PC-9 (cell line): ENCODE results near the gene SLC7A5. TPM values are rescaled to one million over a fixed set of nuclear protein-coding genes. Genes with fewer than 3 reads are reported as not detected.

ENCODE experiments used
- BruUV-seq: library from RNA; stranded (reverse); fragments of 400-500 nt; replicated peaks from 2 replicates; lab custom pipeline; 2021; lab: Mats Ljungman, UMichigan
- CTCF ChIA-PET: fragments of 300-600 bp; sonication (Branson Sonifier 250); formaldehyde crosslinking; loops from one replicate; lab custom pipeline; 2022; ENCODE audit warnings: antibody characterized with exemption; lab: Charles Lee
- POLR2A ChIA-PET: fragments of 300-600 bp; sonication (Branson Sonifier 250); formaldehyde crosslinking; loops from one replicate; lab custom pipeline; 2022; ENCODE audit warnings: antibody characterized with exemption; ENCODE audit not compliant: unreplicated experiment; lab: Charles Lee
- DNase-seq, 2 experiments: peaks; one replicate each; pipeline versions ENCODE4 v3.0.0 to v3.0.0-alpha.2; 2015 to 2022; ENCODE audit warnings: mixed read lengths in 1 of 2
- H2AFZ ChIP-seq: fragments of 200-600 bp; sonication (generic); 2 replicates; pipeline ENCODE4 v1.8.1; 2017; ENCODE audit warnings: antibody characterized with exemption
- H3F3A ChIP-seq: fragments of 200-600 bp; sonication (generic); 2 replicates; pipeline ENCODE4 v1.8.1; 2017; ENCODE audit warnings: antibody characterized with exemption, mild to moderate bottlenecking, low read depth; ENCODE audit not compliant: insufficient read depth
- H3K27ac ChIP-seq: fragments of 200-600 bp; sonication (generic); 2 replicates; pipeline ENCODE4 v1.6.1; 2016; ENCODE audit warnings: mixed run types
- H3K27me3 ChIP-seq: fragments of 200-600 bp; sonication (generic); 2 replicates; pipeline ENCODE4 v1.6.1; 2016; ENCODE audit warnings: low read depth, mixed run types; ENCODE audit not compliant: insufficient read depth
- H3K36me3 ChIP-seq: fragments of 200-600 bp; sonication (generic); 2 replicates; pipeline ENCODE4 v1.6.1; 2016; ENCODE audit warnings: low read depth, mixed run types
- H3K4me1 ChIP-seq: fragments of 200-600 bp; sonication (generic); replicated peaks from 2 replicates; pipeline ENCODE4 v1.6.1; 2016; ENCODE audit warnings: mixed run types; ENCODE audit not compliant: insufficient read depth
- H3K4me2 ChIP-seq: fragments of 200-600 bp; sonication (generic); 2 replicates; pipeline ENCODE4 v1.6.1; 2017; ENCODE audit warnings: mixed run types
- H3K4me3 ChIP-seq: fragments of 200-600 bp; sonication (generic); 2 replicates; pipeline ENCODE4 v1.6.1; 2016; ENCODE audit warnings: mixed run types
- H3K79me2 ChIP-seq: fragments of 200-600 bp; sonication (generic); 2 replicates; pipeline ENCODE4 v1.6.1; 2017; ENCODE audit warnings: low read depth, mixed run types
- H3K9me2 ChIP-seq: fragments of 200-600 bp; sonication (generic); 2 replicates; pipeline ENCODE4 v1.8.1; 2017; ENCODE audit warnings: mild to moderate bottlenecking; ENCODE audit not compliant: insufficient read depth
- H3K9me3 ChIP-seq: fragments of 200-600 bp; sonication (generic); 2 replicates; pipeline ENCODE4 v1.8.1; 2016; ENCODE audit warnings: low read depth; ENCODE audit not compliant: insufficient read depth
- H4K20me1 ChIP-seq: fragments of 200-600 bp; sonication (generic); 2 replicates; pipeline ENCODE4 v1.8.1; 2017; ENCODE audit not compliant: insufficient read depth
- CTCF ChIP-seq: fragments of 200-600 bp; sonication (generic); conservative IDR thresholded peaks from 2 replicates; pipeline ENCODE4 v1.6.1; 2017; ENCODE audit warnings: mixed run types, antibody characterized with exemption, mild to moderate bottlenecking, moderate library complexity
- EZH2 ChIP-seq: fragments of 200-600 bp; sonication (generic); IDR thresholded peaks from 2 replicates; pipeline ENCODE4 v1.8.0; 2017; ENCODE audit warnings: antibody characterized with exemption, low read depth
- intact Hi-C: fragments of 100-400 bp; cut with micrococcal nuclease; formaldehyde crosslinking; loops from one replicate; pipeline ENCODE4 v1.10.0; 2022; ENCODE audit not compliant: unreplicated experiment
- total RNA-seq: library from RNA; stranded (reverse); gene quantifications from 2 replicates; pipeline ENCODE4 v1.2.3, GENCODE V29; 2021

Gene SLC7A5
- total RNA-seq, 1 experiment from 2014 or later, result 496 TPM

GRCh38 chr16:87809150-87809902, 60.0 kb downstream of the SLC7A5 start:
- H3F3A ChIP-seq, result peaks cover 19% of the 10 kb centered on the region
- intact Hi-C loops, result no loop called here
- no peak for DNase-seq
- no peaks in the 10 kb centered on the region for H3K27me3 ChIP-seq
- no peaks in the 10 kb centered on the region for H4K20me1 ChIP-seq
- H3K4me1 ChIP-seq, result peaks cover 23% of the 10 kb centered on the region
- no peak overlapping the region for H3K27ac ChIP-seq
- CTCF ChIA-PET, result no interaction called here
- no TSS peak for BruUV-seq
- H3K4me2 ChIP-seq, result no peak overlapping the region
- H3K9me2 ChIP-seq, result no peaks in the 10 kb centered on the region
- no peaks in the 10 kb centered on the region for H3K79me2 ChIP-seq
- no peak overlapping the region for H2AFZ ChIP-seq
- POLR2A ChIA-PET, result no interaction called here
- no peak overlapping the region for H3K4me3 ChIP-seq
- TF ChIP-seq CTCF (no peak), EZH2 (no peak)
- no peaks in the 10 kb centered on the region for H3K36me3 ChIP-seq
- no peaks in the 10 kb centered on the region for H3K9me3 ChIP-seq

- H3K79me2 ChIP-seq, result no peaks in the 10 kb centered on the region
- TF ChIP-seq EZH2, result no peak
- no peak for TF ChIP-seq CTCF
- no peaks in the 10 kb centered on the region for H3K9me3 ChIP-seq
- no peak for DNase-seq
- no peaks in the 10 kb centered on the region for H3K27me3 ChIP-seq
- H3K4me2 ChIP-seq, result no peak overlapping the region
- CTCF ChIA-PET, result interaction anchor here (0.7 to 2.4 kb wide), 2 partner anchors 24 to 29 kb away, joined by 4 to 10 read pairs; no protein-coding TSS in a partner anchor
- H3K36me3 ChIP-seq, result no peaks in the 10 kb centered on the region
- H3F3A ChIP-seq, result peaks cover 19% of the 10 kb centered on the region
- no peak overlapping the region for H2AFZ ChIP-seq
- H3K4me3 ChIP-seq, result no peak overlapping the region
- peaks cover 23% of the 10 kb centered on the region for H3K4me1 ChIP-seq
- no peak overlapping the region for H3K27ac ChIP-seq
- no peaks in the 10 kb centered on the region for H4K20me1 ChIP-seq
- H3K9me2 ChIP-seq, result no peaks in the 10 kb centered on the region
- no TSS peak for BruUV-seq
- intact Hi-C loops, result no loop called here
- POLR2A ChIA-PET, result interaction anchor here (0.6 kb wide), 1 partner anchor 18 kb away, joined by 5 read pairs; no protein-coding TSS in a partner anchor
These were observed 61.2 kb downstream of the SLC7A5 start for GRCh38 chr16:87808108-87808507.

GRCh38 chr16:87806641-87807546, 62.4 kb downstream of the SLC7A5 start:
- H3K27me3 ChIP-seq, result no peaks in the 10 kb centered on the region
- TF ChIP-seq CTCF (no peak), EZH2 (no peak)
- TSS peak; percentile 50 for BruUV-seq
- no peaks in the 10 kb centered on the region for H3K9me2 ChIP-seq
- peak overlapping the region; percentile 95 for H3K27ac ChIP-seq
- intact Hi-C loops, result loop anchor here (1.0 to 2.0 kb wide), 3 partner anchors 22 to 50 kb away; no protein-coding TSS in a partner anchor
- H3K4me3 ChIP-seq, result peak overlapping the region; percentile 71
- no peaks in the 10 kb centered on the region for H3K36me3 ChIP-seq
- H3K4me2 ChIP-seq, result peak overlapping the region; percentile 96
- H3K9me3 ChIP-seq, result no peaks in the 10 kb centered on the region
- H3F3A ChIP-seq, result peaks cover 19% of the 10 kb centered on the region
- no peaks in the 10 kb centered on the region for H4K20me1 ChIP-seq
- ChIA-PET CTCF (interaction anchor here (0.5 to 2.4 kb wide), 4 partner anchors 9 to 122 kb away, joined by 3 to 10 read pairs (median 6); no protein-coding TSS in a partner anchor), POLR2A (interaction anchor here (0.8 kb wide), 1 partner anchor 26 kb away, joined by 9 read pairs; no protein-coding TSS in a partner anchor)
- DNase-seq, result peak; percentile 85 to 91
- H2AFZ ChIP-seq, result peak overlapping the region; percentile 73
- H3K4me1 ChIP-seq, result peaks cover 23% of the 10 kb centered on the region
- no peaks in the 10 kb centered on the region for H3K79me2 ChIP-seq
